HG03095 (cell line): Measurements from ENCODE around the gene TSPAN5.
"Not testable (repeated sequence)": the region's sequence is repeated elsewhere in the genome, so short reads cannot be mapped to it uniquely, and the experiment has no call there.

Source experiments
- ATAC-seq: cut with Tn5 transposase; IDR thresholded peaks from one replicate; pipeline ENCODE4 v1.9.1; 2021; ENCODE audit warnings: moderate library complexity; ENCODE audit not compliant: unreplicated experiment

TSPAN5 gene

GRCh38 chr4:98469771-98470170 is 188.6 kb downstream of the TSPAN5 start:
- no peak for ATAC-seq

GRCh38 chr4:98468709-98469108 is 189.7 kb downstream of the TSPAN5 start:
- ATAC-seq = no peak

GRCh38 chr4:98467627-98468072 is 190.8 kb downstream of the TSPAN5 start:
- ATAC-seq = peak; percentile 98

- ATAC-seq = no peak
Measured at GRCh38 chr4:98466868-98467599, 191.4 kb downstream of the TSPAN5 start.

GRCh38 chr4:98462487-98462886 is 195.9 kb downstream of the TSPAN5 start:
- no peak for ATAC-seq

- not testable (repeated sequence) for ATAC-seq
Measured at GRCh38 chr4:98461121-98461865, 197.1 kb downstream of the TSPAN5 start.

GRCh38 chr4:98457422-98457821 is 201.0 kb downstream of the TSPAN5 start:
- not testable (repeated sequence) for ATAC-seq

- ATAC-seq = no peak
Measured at GRCh38 chr4:98452091-98452490, 206.3 kb downstream of the TSPAN5 start.

GRCh38 chr4:98448908-98449307 is 209.5 kb downstream of the TSPAN5 start:
- no peak for ATAC-seq

- ATAC-seq = no peak
Measured at GRCh38 chr4:98447648-98448047, 210.8 kb downstream of the TSPAN5 start.

- peak; percentile 82 for ATAC-seq
Measured at GRCh38 chr4:98446499-98447375, 211.7 kb downstream of the TSPAN5 start.

- no peak for ATAC-seq
Measured at GRCh38 chr4:98444371-98444770, 214.0 kb downstream of the TSPAN5 start.

- no peak for ATAC-seq
Measured at GRCh38 chr4:98434816-98435215, 223.6 kb downstream of the TSPAN5 start.

GRCh38 chr4:98433691-98434090 is 224.7 kb downstream of the TSPAN5 start:
- ATAC-seq = no peak

GRCh38 chr4:98430708-98431403 is 227.6 kb downstream of the TSPAN5 start:
- ATAC-seq = no peak

GRCh38 chr4:98423009-98423408 is 235.4 kb downstream of the TSPAN5 start:
- ATAC-seq = no peak

GRCh38 chr4:98421111-98421510 is 237.3 kb downstream of the TSPAN5 start:
- ATAC-seq = no peak
